ENCODE data around the gene EXOC3L1. TPM values are rescaled to one million over a fixed set of nuclear protein-coding genes. Genes with fewer than 3 reads are reported as not detected.

EXOC3L1 gene
- total RNA-seq, 1 experiment from 2014 or later = 0.61 TPM

GRCh38 chr16:67149276-67150046 lies 40.5 kb downstream of the EXOC3L1 start:
- intact Hi-C loops (cut with micrococcal nuclease; ENCODE audit: unreplicated experiment) = loop anchor here (2.0 kb wide), 2 partner anchors 41 to 195 kb away; partner anchors contain the start of gene PHAF1
- CTCF ChIA-PET = interaction anchor here (0.8 kb wide), 1 partner anchor 35 kb away, joined by 3 read pairs; no protein-coding TSS in a partner anchor
- POLR2A ChIA-PET = no interaction called here

GRCh38 chr16:67148656-67149275 lies 41.2 kb downstream of the EXOC3L1 start:
- Mint-ChIP-seq H3K27ac (ENCODE audit: unreplicated experiment) (no peak overlapping the region), H3K9me3 (ENCODE audit: unreplicated experiment) (no peaks in the 10 kb centered on the region), H3K27me3 (ENCODE audit: insufficient read depth, unreplicated experiment) (no peaks in the 10 kb centered on the region), H3K36me3 (ENCODE audit: insufficient read depth, unreplicated experiment) (peaks cover 56% of the 10 kb centered on the region), H3K4me1 (ENCODE audit: low read depth, unreplicated experiment) (no peaks in the 10 kb centered on the region), H3K4me3 (ENCODE audit: unreplicated experiment) (peak overlapping the region; percentile 47)
- ChIA-PET CTCF (interaction anchor here (0.6 to 0.8 kb wide), 2 partner anchors 36 to 107 kb away, joined by 3 to 6 read pairs; no protein-coding TSS in a partner anchor), POLR2A (no interaction called here)
- Histone ChIP-seq H3K27me3 (replicated peaks; ENCODE audit: control insufficient read depth, insufficient read depth, low read length) (no peaks in the 10 kb centered on the region), H3K4me3 (ENCODE audit: low read depth, low read length) (no peak overlapping the region), H3K36me3 (ENCODE audit: control insufficient read depth, insufficient read depth, low read length) (peaks cover 4% of the 10 kb centered on the region; the same call in 1 of the 2 replicates), H3K4me1 (no peaks in the 10 kb centered on the region; the same call in none of the 2 replicates), H3K9me3 (no peaks in the 10 kb centered on the region)
- BruUV-seq (replicated peaks) = no TSS peak
- no peak for TF ChIP-seq CTCF (IDR thresholded peaks at IDR 0.05; ENCODE audit: insufficient read depth in 1 of 2, low read depth in 1 of 2, low read length in 1 of 2, severe bottlenecking in 1 of 2, unreplicated experiment in 1 of 2)
- intact Hi-C loops (cut with micrococcal nuclease; ENCODE audit: unreplicated experiment) = no loop called here
- DNase-seq = no peak

More at GRCh38 chr16:67149276-67150046, 40.5 kb downstream of the EXOC3L1 start:
- no peaks in the 10 kb centered on the region for H3K27me3 ChIP-seq (replicated peaks; ENCODE audit: control insufficient read depth, insufficient read depth, low read length)
- no peaks in the 10 kb centered on the region for H3K27me3 Mint-ChIP-seq (ENCODE audit: insufficient read depth, unreplicated experiment)
- no peak overlapping the region for H3K4me3 ChIP-seq (ENCODE audit: low read depth, low read length)
- no peaks in the 10 kb centered on the region for H3K4me1 Mint-ChIP-seq (ENCODE audit: low read depth, unreplicated experiment)
- no peak for TF ChIP-seq CTCF (IDR thresholded peaks at IDR 0.05; ENCODE audit: insufficient read depth in 1 of 2, low read depth in 1 of 2, low read length in 1 of 2, severe bottlenecking in 1 of 2, unreplicated experiment in 1 of 2)
- H3K9me3 ChIP-seq = no peaks in the 10 kb centered on the region
- H3K4me1 ChIP-seq = no peaks in the 10 kb centered on the region; the same call in none of the 2 replicates
- peaks cover 4% of the 10 kb centered on the region; the same call in 1 of the 2 replicates for H3K36me3 ChIP-seq (ENCODE audit: control insufficient read depth, insufficient read depth, low read length)
- H3K27ac Mint-ChIP-seq (ENCODE audit: unreplicated experiment) = no peak overlapping the region
- H3K36me3 Mint-ChIP-seq (ENCODE audit: insufficient read depth, unreplicated experiment) = peaks cover 49% of the 10 kb centered on the region
- BruUV-seq (replicated peaks) = no TSS peak
- no peaks in the 10 kb centered on the region for H3K9me3 Mint-ChIP-seq (ENCODE audit: unreplicated experiment)
- H3K4me3 Mint-ChIP-seq (ENCODE audit: unreplicated experiment) = peak overlapping the region; percentile 47
- DNase-seq = no peak

- H3K4me1 ChIP-seq = no peaks in the 10 kb centered on the region; the same call in none of the 2 replicates
- no peak for TF ChIP-seq CTCF (IDR thresholded peaks at IDR 0.05; ENCODE audit: insufficient read depth in 1 of 2, low read depth in 1 of 2, low read length in 1 of 2, severe bottlenecking in 1 of 2, unreplicated experiment in 1 of 2)
- H3K36me3 ChIP-seq (ENCODE audit: control insufficient read depth, insufficient read depth, low read length) = peaks cover 4% of the 10 kb centered on the region; the same call in 1 of the 2 replicates
- no peaks in the 10 kb centered on the region for H3K27me3 Mint-ChIP-seq (ENCODE audit: insufficient read depth, unreplicated experiment)
- POLR2A ChIA-PET = no interaction called here
- no peaks in the 10 kb centered on the region for H3K4me1 Mint-ChIP-seq (ENCODE audit: low read depth, unreplicated experiment)
- peaks cover 61% of the 10 kb centered on the region for H3K36me3 Mint-ChIP-seq (ENCODE audit: insufficient read depth, unreplicated experiment)
- no peak overlapping the region for H3K4me3 ChIP-seq (ENCODE audit: low read depth, low read length)
- no peak for DNase-seq
- intact Hi-C loops (cut with micrococcal nuclease; ENCODE audit: unreplicated experiment) = no loop called here
- no peak overlapping the region for H3K4me3 Mint-ChIP-seq (ENCODE audit: unreplicated experiment)
- no peak overlapping the region for H3K27ac Mint-ChIP-seq (ENCODE audit: unreplicated experiment)
- H3K9me3 Mint-ChIP-seq (ENCODE audit: unreplicated experiment) = no peaks in the 10 kb centered on the region
- CTCF ChIA-PET = interaction anchor here (0.6 kb wide), 1 partner anchor 107 kb away, joined by 6 read pairs; no protein-coding TSS in a partner anchor
- H3K27me3 ChIP-seq (replicated peaks; ENCODE audit: control insufficient read depth, insufficient read depth, low read length) = no peaks in the 10 kb centered on the region
- H3K9me3 ChIP-seq = no peaks in the 10 kb centered on the region
- TSS peak; percentile 34 for BruUV-seq (replicated peaks)
Measured at GRCh38 chr16:67148221-67148620, 41.7 kb downstream of the EXOC3L1 start.

Measured in Caco-2 (cell line).